IMR-90 (cell line): ENCODE results near the gene COL9A2. TPM values are rescaled to one million over a fixed set of nuclear protein-coding genes. Genes with fewer than 3 reads are reported as not detected.

ENCODE experiments used
- ATAC-seq: fragments of 200-7000 bp; cut with Tn5 transposase; 2 replicates; pipeline ENCODE4 v1.9.1; 2020; ENCODE audit warnings: low read depth, mild to moderate bottlenecking, moderate library complexity
- BruUV-seq: library from RNA; stranded (reverse); fragments of 400-500 nt; replicated peaks from 2 replicates; lab custom pipeline; 2021; lab: Mats Ljungman, UMichigan
- CTCF ChIA-PET: fragments of 300-600 bp; formaldehyde crosslinking; extraction: SDS; loops from one replicate; lab custom pipeline; 2021; ENCODE audit warnings: antibody characterized with exemption; lab: Yijun Ruan, JAX
- POLR2A ChIA-PET: fragments of 300-600 bp; sonication (Branson Sonifier 250); formaldehyde crosslinking; loops from one replicate; lab custom pipeline; 2022; ENCODE audit warnings: antibody characterized with exemption; ENCODE audit not compliant: unreplicated experiment; lab: Charles Lee
- DNase-seq: peaks from one replicate; pipeline ENCODE4 v3.0.0; 2013
- H2AFZ ChIP-seq: replicated peaks from 2 replicates; pipeline ENCODE3; 2013; ENCODE audit warnings: low read length, mild to moderate bottlenecking; ENCODE audit not compliant: poor library complexity
- H2AK5ac ChIP-seq: 2 replicates; pipeline ENCODE4 v1.6.1; 2013; ENCODE audit warnings: low read depth, low read length, inconsistent platforms
- H2AK9ac ChIP-seq: replicated peaks from 2 replicates; pipeline ENCODE3; 2013; ENCODE audit warnings: mild to moderate bottlenecking, low read depth, low read length, moderate library complexity; ENCODE audit not compliant: poor library complexity
- H2BK120ac ChIP-seq: 2 replicates; pipeline ENCODE4 v1.6.1; 2013; ENCODE audit warnings: low read depth, low read length, inconsistent platforms
- H2BK15ac ChIP-seq: 3 replicates; pipeline ENCODE4 v1.6.1; 2013; ENCODE audit warnings: low read depth, low read length, inconsistent platforms
- H2BK20ac ChIP-seq: 2 replicates; pipeline ENCODE4 v1.6.1; 2013; ENCODE audit warnings: low read depth, mild to moderate bottlenecking, inconsistent platforms, low read length, moderate library complexity
- H2BK5ac ChIP-seq: 2 replicates; pipeline ENCODE4 v1.6.1; 2013; ENCODE audit warnings: mild to moderate bottlenecking, low read depth, low read length, inconsistent platforms; ENCODE audit not compliant: poor library complexity, severe bottlenecking
- H3K14ac ChIP-seq: replicated peaks from 2 replicates; pipeline ENCODE4 v1.6.1; 2013; ENCODE audit warnings: low read depth, low read length, inconsistent platforms
- H3K18ac ChIP-seq: 2 replicates; pipeline ENCODE4 v1.6.1; 2013; ENCODE audit warnings: low read depth, low read length, control low read depth
- H3K23ac ChIP-seq: 2 replicates; pipeline ENCODE4 v1.6.1; 2013; ENCODE audit warnings: low read depth, low read length, inconsistent platforms
- H3K27ac ChIP-seq: 2 replicates; pipeline ENCODE4 v1.5.1; 2013; ENCODE audit warnings: mild to moderate bottlenecking, control low read depth, low read length; ENCODE audit not compliant: insufficient read depth
- H3K27me3 ChIP-seq: 2 replicates; pipeline ENCODE4 v1.6.1; 2013; ENCODE audit warnings: low read length; ENCODE audit not compliant: control insufficient read depth, insufficient read depth
- H3K36me3 ChIP-seq: 2 replicates; pipeline ENCODE4 v1.6.1; 2013; ENCODE audit warnings: low read length, mixed read lengths; ENCODE audit not compliant: control insufficient read depth, insufficient read depth
- H3K4ac ChIP-seq: 2 replicates; pipeline ENCODE4 v1.6.1; 2013; ENCODE audit warnings: low read depth, low read length, inconsistent platforms
- H3K4me1 ChIP-seq: 2 replicates; pipeline ENCODE4 v1.6.1; 2013; ENCODE audit warnings: low read length, mixed read lengths; ENCODE audit not compliant: control insufficient read depth, insufficient read depth
- H3K4me2 ChIP-seq: 2 replicates; pipeline ENCODE4 v1.6.1; 2013; ENCODE audit warnings: low read depth, mild to moderate bottlenecking, control low read depth, low read length, moderate library complexity
- H3K4me3 ChIP-seq: 2 replicates; pipeline ENCODE4 v1.5.1; 2013; ENCODE audit warnings: low read depth, mild to moderate bottlenecking, control low read depth, low read length, moderate library complexity; ENCODE audit not compliant: insufficient read depth
- H3K56ac ChIP-seq: 2 replicates; pipeline ENCODE4 v1.6.1; 2013; ENCODE audit warnings: low read length, inconsistent platforms; ENCODE audit not compliant: insufficient read depth; ENCODE audit errors: extremely low read depth
- H3K79me1 ChIP-seq, 2 experiments: 2 replicates each; pipeline ENCODE4 v1.6.1; 2013; ENCODE audit warnings: low read length in 2 of 2, inconsistent platforms in 1 of 2, low read depth in 1 of 2
- H3K9ac ChIP-seq: 2 replicates; pipeline ENCODE4 v1.6.1; 2013; ENCODE audit warnings: low read depth, low read length, control low read depth
- H3K9me1 ChIP-seq: 2 replicates; pipeline ENCODE4 v1.6.1; 2013; ENCODE audit warnings: low read length, inconsistent platforms; ENCODE audit not compliant: insufficient read depth
- H3K9me3 ChIP-seq: 2 replicates; pipeline ENCODE4 v1.6.1; 2013; ENCODE audit warnings: low read length; ENCODE audit not compliant: control insufficient read depth, insufficient read depth
- H4K20me1 ChIP-seq: 2 replicates; pipeline ENCODE4 v1.6.1; 2013; ENCODE audit warnings: low read length, inconsistent platforms; ENCODE audit not compliant: insufficient read depth
- H4K5ac ChIP-seq: 2 replicates; pipeline ENCODE4 v1.6.1; 2013; ENCODE audit warnings: mild to moderate bottlenecking, low read depth, low read length, control low read depth
- H4K8ac ChIP-seq, 2 experiments: 2 replicates each; pipeline ENCODE4 v1.6.1; 2013; ENCODE audit warnings: low read depth in 2 of 2, low read length in 2 of 2, control low read depth in 1 of 2, inconsistent platforms in 1 of 2
- H4K91ac ChIP-seq: 2 replicates; pipeline ENCODE4 v1.6.1; 2013; ENCODE audit warnings: low read depth, low read length, inconsistent platforms; ENCODE audit not compliant: insufficient read depth
- MAZ ChIP-seq: IDR thresholded peaks from 2 replicates; pipeline ENCODE4 v1.6.1; 2012; ENCODE audit warnings: low read depth, mild to moderate bottlenecking, low read length, improper control_type of control experiment, moderate library complexity, borderline replicate concordance
- WGBS, 2 experiments: methylation state at CpG; one replicate each; pipeline versions ENCODE4 v1.1.5 to v1.1.7; 2013; ENCODE audit warnings: missing lambda C conversion rate in 2 of 2; ENCODE audit not compliant: insufficient read length in 1 of 2; ENCODE audit errors: extremely low coverage in 2 of 2; 5-methylcytosine and 5-hydroxymethylcytosine counted together
- dilution Hi-C: fragments of 300-500 bp; cut with HindIII; formaldehyde crosslinking; loops from one replicate; pipeline ENCODE4 v1.14.3; 2018; ENCODE audit warnings: low sequenced_read_pairs; ENCODE audit not compliant: unreplicated experiment
- in situ Hi-C: fragments of 300-500 bp; cut with MboI; formaldehyde crosslinking; loops from 3 replicates; pipeline ENCODE4 v1.14.3; 2019; ENCODE audit warnings: low sequenced_read_pairs, inconsistent platforms, mixed read lengths
- intact Hi-C: fragments of 100-400 bp; cut with micrococcal nuclease; formaldehyde crosslinking; loops from 2 replicates; pipeline ENCODE4 v1.10.0; 2022
- polyA plus RNA-seq, 3 experiments: library from polyadenylated mRNA; depleted of rRNA; stranded (reverse); fragments of >200 nt; gene quantifications; 2 replicates each; pipeline ENCODE4 v1.2.3, GENCODE V29; 2012; ENCODE audit warnings: low replicate concordance in 1 of 3
- total RNA-seq: library from RNA; depleted of rRNA; stranded (reverse); fragments of >200 nt; gene quantifications from 2 replicates; pipeline ENCODE4 v1.2.3, GENCODE V29; 2012

COL9A2 gene
- total and polyA plus RNA-seq, 2 of the 4 experiments (the other 2 are of a cell fraction): 0.90 to 1.6 TPM

- 0% methylated on average over 1 of the region's 6 CpGs; no CpG with 5 or more reads in 1 of the 2 experiments for WGBS, 2 experiments
These were observed 24.6 kb upstream of the COL9A2 start for GRCh38 chr1:40341491-40342380.

More at GRCh38 chr1:40341491-40342380, 24.6 kb upstream of the COL9A2 start:
- H3K56ac ChIP-seq: no peak overlapping the region
- no peak for DNase-seq
- no peak overlapping the region for H3K23ac ChIP-seq
- no peak overlapping the region for H4K91ac ChIP-seq
- no peaks in the 10 kb centered on the region for H3K9me1 ChIP-seq
- H3K79me1 ChIP-seq: no peaks in the 10 kb centered on the region
- no peak for ATAC-seq
- H3K4me2 ChIP-seq: no peak overlapping the region
- H2AK9ac ChIP-seq: no peak overlapping the region
- no peak overlapping the region for H4K5ac ChIP-seq
- H4K20me1 ChIP-seq: no peaks in the 10 kb centered on the region; the same call in 1 of the 2 replicates
- dilution Hi-C loops: no loop called here
- H2BK15ac ChIP-seq: no peak overlapping the region
- H2BK120ac ChIP-seq: no peak overlapping the region
- in situ Hi-C loops: no loop called here
- no peaks in the 10 kb centered on the region for H3K36me3 ChIP-seq
- no peak overlapping the region for H3K4ac ChIP-seq
- H3K27me3 ChIP-seq: peaks cover 5% of the 10 kb centered on the region
- peaks cover 5% of the 10 kb centered on the region; the same call in 1 of the 2 replicates for H3K9me3 ChIP-seq
- H3K9ac ChIP-seq: no peak overlapping the region
- BruUV-seq: no TSS peak
- CTCF ChIA-PET: interaction anchor here (1.0 to 1.3 kb wide), 2 partner anchors 189 to 198 kb away, joined by 4 read pairs; no protein-coding TSS in a partner anchor
- no peak for TF ChIP-seq MAZ
- no peak overlapping the region for H2BK5ac ChIP-seq
- no peak overlapping the region for H3K18ac ChIP-seq
- H2AFZ ChIP-seq: no peak overlapping the region
- POLR2A ChIA-PET: no interaction called here
- no peak overlapping the region for H2BK20ac ChIP-seq
- H3K4me1 ChIP-seq: no peaks in the 10 kb centered on the region
- H4K8ac ChIP-seq: no peak overlapping the region
- intact Hi-C loops: no loop called here
- no peak overlapping the region for H3K4me3 ChIP-seq
- H3K27ac ChIP-seq: no peak overlapping the region
- no peak overlapping the region for H2AK5ac ChIP-seq
- no peak overlapping the region for H3K14ac ChIP-seq
